K562 (cell line): Measurements from ENCODE around the gene PPP1CA. TPM values are rescaled to one million over a fixed set of nuclear protein-coding genes. Genes with fewer than 3 reads are reported as not detected.
A peak's percentile ranks its signal among the peaks of the same experiment; 100 is the strongest.

Source experiments
- BRCA1 ChIP-seq, 2 experiments: fragments of 450-650 bp in 1 of 2; sonication (generic) in 1 of 2; formaldehyde crosslinking in 1 of 2; IDR thresholded peaks; 2 replicates each; pipeline versions ENCODE4 v1.5.0 to v1.6.1; 2017 to 2020; ENCODE audit warnings: mild to moderate bottlenecking in 1 of 2, missing genetic modification reagents in 1 of 2
- ERF ChIP-seq: fragments of 450-650 bp; formaldehyde crosslinking; IDR thresholded peaks from 2 replicates; pipeline ENCODE4 v1.4.0; 2020; ENCODE audit warnings: mild to moderate bottlenecking, mixed read lengths
- GATAD2B ChIP-seq: fragments of 450-650 bp; IDR thresholded peaks from 2 replicates; pipeline ENCODE4 v1.6.1; 2017; ENCODE audit warnings: mild to moderate bottlenecking, borderline replicate concordance
- HMBOX1 ChIP-seq: sonication (generic); IDR thresholded peaks from 2 replicates; pipeline ENCODE4 v1.6.1; 2016
- HNRNPL ChIP-seq: fragments of 200-400 bp; formaldehyde crosslinking; IDR thresholded peaks from 2 replicates; pipeline ENCODE4 v1.6.1; 2017; ENCODE audit warnings: low read depth, mild to moderate bottlenecking, low read length
- MCM7 ChIP-seq, 2 experiments: fragments of 450-650 bp; IDR thresholded peaks; 2 replicates each; pipeline ENCODE4 v1.6.1; 2016 to 2018
- MXD1 ChIP-seq: fragments of 250-450 bp; sonication (Bioruptor Pico); IDR thresholded peaks from 2 replicates; pipeline ENCODE4 v1.8.0; 2021; ENCODE audit warnings: borderline replicate concordance, mild to moderate bottlenecking, moderate library complexity; ENCODE audit not compliant: poor library complexity, severe bottlenecking
- PKNOX1 ChIP-seq: fragments of 450-650 bp; IDR thresholded peaks from 2 replicates; pipeline ENCODE4 v1.6.1; 2016
- RUNX1 ChIP-seq: sonication (generic); IDR thresholded peaks from 2 replicates; pipeline ENCODE4 v1.6.1; 2016; ENCODE audit warnings: antibody characterized with exemption, low read depth
- SPI1 ChIP-seq: IDR thresholded peaks from 2 replicates; pipeline ENCODE4 v1.6.1; 2011; ENCODE audit warnings: low read depth, low read length, control low read depth, borderline replicate concordance
- THAP12 ChIP-seq: fragments of 250-450 bp; sonication (Bioruptor Pico); IDR thresholded peaks from 2 replicates; pipeline ENCODE4 v1.9.0; 2021; ENCODE audit warnings: mild to moderate bottlenecking, inconsistent platforms
- USF2 ChIP-seq: sonication (generic); formaldehyde crosslinking; IDR thresholded peaks from 2 replicates; pipeline ENCODE4 v1.5.0; 2020; ENCODE audit warnings: missing genetic modification reagents
- ZBTB43 ChIP-seq: sonication (generic); formaldehyde crosslinking; IDR thresholded peaks from 2 replicates; pipeline ENCODE4 v1.8.0; 2023; ENCODE audit warnings: mild to moderate bottlenecking, missing genetic modification reagents
- ZNF24 ChIP-seq: fragments of 450-650 bp; IDR thresholded peaks from 2 replicates; pipeline ENCODE4 v1.6.1; 2016
- ZNF253 ChIP-seq: fragments of 250-450 bp; sonication (Bioruptor Pico); conservative IDR thresholded peaks from 2 replicates; pipeline ENCODE4 v1.6.1; 2021; ENCODE audit warnings: mild to moderate bottlenecking
- ZNF3 ChIP-seq: fragments of 250-450 bp; sonication (Bioruptor Pico); IDR thresholded peaks from 2 replicates; pipeline ENCODE4 v1.5.0; 2021; ENCODE audit warnings: mild to moderate bottlenecking, moderate library complexity
- ZNF696 ChIP-seq: fragments of 250-450 bp; sonication (Bioruptor Pico); conservative IDR thresholded peaks from 2 replicates; pipeline ENCODE4 v1.4.0; 2020; ENCODE audit warnings: mild to moderate bottlenecking, moderate library complexity
- ZSCAN32 ChIP-seq: fragments of 450-650 bp; formaldehyde crosslinking; IDR thresholded peaks from 2 replicates; pipeline ENCODE4 v1.4.0; 2020; ENCODE audit warnings: mild to moderate bottlenecking, moderate library complexity
- polyA plus RNA-seq, 8 experiments: library from polyadenylated mRNA; depleted of rRNA in 4 of 8; stranded (reverse) in 5 of 8; unstranded in 3 of 8; fragments of >200 nt; fragmentation: Nextera tagmentation in 2 of 8; fragmentation: Illumina TruSeq in 1 of 8; extraction: Ambion mirVana in 2 of 8; extraction: Trizol in 1 of 8; gene quantifications; 2 replicates each; pipeline versions ENCODE4 v1.2.1 to v1.2.3, GENCODE V29; 2011 to 2014; ENCODE audit warnings: inconsistent platforms in 1 of 8, missing spikeins in 1 of 8
- total RNA-seq, 7 experiments: library from RNA; depleted of rRNA in 6 of 7; stranded (reverse); fragments of >200 nt in 6 of 7; fragmentation: Illumina TruSeq in 2 of 7; extraction: Trizol in 2 of 7; gene quantifications; 2 replicates each; pipeline versions ENCODE4 v1.2.1 to v1.2.3, GENCODE V29; 2011 to 2021; ENCODE audit warnings: low replicate concordance in 1 of 7

PPP1CA gene
- total and polyA plus RNA-seq, 9 of the 15 experiments (the other 6 are each of a cell fraction or from before 2014, with no cell fraction given): 18.2 to 242 (median 188) TPM

GRCh38 chr11:67428052-67429001 lies 26.7 kb upstream of the PPP1CA start, which contains the start of gene RPS6KB2 (continued):
- TF ChIP-seq RUNX1 (no peak; the same call in 1 of the 2 replicates), ZSCAN32 (CRISPR knock-in tag) (no peak), ZNF3 (CRISPR knock-in tag) (no peak), HMBOX1 (no peak), GATAD2B (no peak), ZNF696 (CRISPR knock-in tag) (no peak), THAP12 (CRISPR knock-in tag) (peak; percentile 76; the same call in 1 of the 2 replicates), ZBTB43 (CRISPR knock-in tag) (no peak), ZNF253 (CRISPR knock-in tag) (no peak), HNRNPL (no peak), ZNF24 (no peak), SPI1 (no peak), BRCA1 (IDR thresholded peaks at IDR 0.05) (no peak), BRCA1 (CRISPR knock-in tag; IDR thresholded peaks at IDR 0.05) (no peak), MXD1 (CRISPR knock-in tag) (no peak), MCM7 (IDR thresholded peaks at IDR 0.05) (no peak), ERF (CRISPR knock-in tag) (no peak), PKNOX1 (peak; percentile 97), USF2 (CRISPR knock-in tag) (no peak)
